Adrenal gland (tissue), 12 donors: ENCODE data around the gene BRD1. TPM values are rescaled to one million over a fixed set of nuclear protein-coding genes. Genes with fewer than 3 reads are reported as not detected.

Experiments
- DNase-seq, 7 donors: peaks; one replicate each; pipeline ENCODE4 v3.0.0-alpha.2; 2019 to 2020
- H3K27ac ChIP-seq, 5 donors: fragments of 200-600 bp; sonication (generic) in 4 of 5; 1 replicate in 3 of 5; 2 replicates in 2 of 5; pipeline versions ENCODE4 v1.5.1 to v1.8.0; 2016 to 2020; ENCODE audit warnings: mild to moderate bottlenecking in 1 of 5
- H3K27me3 ChIP-seq: fragments of 200-600 bp; 2 replicates; pipeline ENCODE4 v1.8.0; 2021
- H3K36me3 ChIP-seq, 2 donors: fragments of 200-600 bp; replicated peaks in 1 of 2; 1 replicate in 1 of 2; 2 replicates in 1 of 2; pipeline versions ENCODE4 v1.5.1 to v1.8.0; 2018 to 2022
- H3K4me1 ChIP-seq, 2 donors: fragments of 200-600 bp; replicated peaks in 1 of 2; 1 replicate in 1 of 2; 2 replicates in 1 of 2; pipeline versions ENCODE4 v1.5.1 to v1.8.0; 2018 to 2021
- H3K4me3 ChIP-seq, 4 donors: fragments of 200-600 bp; sonication (generic) in 3 of 4; one replicate each; pipeline ENCODE4 v1.5.1; 2016 to 2018
- H3K9me3 ChIP-seq, 3 donors: fragments of 200-600 bp; sonication (generic) in 1 of 3; replicated peaks in 1 of 3; 1 replicate in 2 of 3; 2 replicates in 1 of 3; pipeline versions ENCODE4 v1.5.1 to v1.8.0; 2016 to 2021
- POLR2A ChIP-seq, 2 donors: fragments of 450-650 bp; IDR thresholded peaks; one replicate each; pipeline ENCODE4 v1.6.1; 2017; ENCODE audit warnings: antibody characterized with exemption in 2 of 2, mild to moderate bottlenecking in 2 of 2, moderate library complexity in 1 of 2
- WGBS, 4 donors: extraction: QIAGEN DNeasy Blood & Tissue Kit in 2 of 4; methylation state at CpG; one replicate each; pipeline versions ENCODE4 v1.1.5 to v1.1.7; 2013 to 2017; 5-methylcytosine and 5-hydroxymethylcytosine counted together
- intact Hi-C, 2 donors: fragments of 100-400 bp; cut with DNase I; formaldehyde crosslinking; loops; one replicate each; pipeline versions ENCODE4 v1.14.1 to v1.15.0; 2022 to 2023
- polyA plus RNA-seq, 3 donors: library from polyadenylated mRNA; stranded (reverse); fragments of 200-250 nt in 2 of 3; fragments of 350-450 nt in 1 of 3; fragmentation: Illumina TruSeq in 1 of 3; extraction: RNeasy Lipid Tissue Mini Kit (QIAGEN cat#74804) in 1 of 3; gene quantifications; one replicate each; pipeline ENCODE4 v1.2.3, GENCODE V29; 2013 to 2014
- total RNA-seq, 9 donors: library from RNA; depleted of rRNA in 4 of 9; stranded (reverse); fragments of >200 nt in 4 of 9; fragments of 120-200 nt in 1 of 9; fragmentation: NEBNext Ultra II Directional in 1 of 9; extraction: Animal tissue kit (Norgen Biotek cat#: 25700) in 1 of 9; gene quantifications; one replicate each; pipeline versions ENCODE4 v1.1.0 to v1.2.4, GENCODE V29; 2013 to 2023
- TF ChIP-seq, protein P1 (sequence below), 6 experiments: fragments of 450-650 bp in 4 of 6; fragments of 200-600 bp in 2 of 6; sonication (generic) in 1 of 6; IDR thresholded peaks; 1 replicate in 5 of 6; 2 replicates in 1 of 6; pipeline versions ENCODE4 v1.5.1 to v1.8.0; 2016 to 2021; ENCODE audit warnings: antibody characterized with exemption in 6 of 6, mild to moderate bottlenecking in 2 of 6, moderate library complexity in 1 of 6
- donor health status: healthy with polysubstance abuse.
- donor health status: Bipolar disorder and iron deficiency.
- donor health status: DM: yes; HTN: yes; CAD: no.
- donor health status: DM: no; HTN: no; CAD: no.
- donor health status: DM: no; HTN: no; CAD: no.
- donor health status: DM: yes; HTN: yes; CAD: no.

BRD1 gene
- total and polyA plus RNA-seq, 12 donors = 9.4 to 62.4 (median 26.6) TPM

- no peak for DNase-seq
- TF ChIP-seq, protein P1, sequence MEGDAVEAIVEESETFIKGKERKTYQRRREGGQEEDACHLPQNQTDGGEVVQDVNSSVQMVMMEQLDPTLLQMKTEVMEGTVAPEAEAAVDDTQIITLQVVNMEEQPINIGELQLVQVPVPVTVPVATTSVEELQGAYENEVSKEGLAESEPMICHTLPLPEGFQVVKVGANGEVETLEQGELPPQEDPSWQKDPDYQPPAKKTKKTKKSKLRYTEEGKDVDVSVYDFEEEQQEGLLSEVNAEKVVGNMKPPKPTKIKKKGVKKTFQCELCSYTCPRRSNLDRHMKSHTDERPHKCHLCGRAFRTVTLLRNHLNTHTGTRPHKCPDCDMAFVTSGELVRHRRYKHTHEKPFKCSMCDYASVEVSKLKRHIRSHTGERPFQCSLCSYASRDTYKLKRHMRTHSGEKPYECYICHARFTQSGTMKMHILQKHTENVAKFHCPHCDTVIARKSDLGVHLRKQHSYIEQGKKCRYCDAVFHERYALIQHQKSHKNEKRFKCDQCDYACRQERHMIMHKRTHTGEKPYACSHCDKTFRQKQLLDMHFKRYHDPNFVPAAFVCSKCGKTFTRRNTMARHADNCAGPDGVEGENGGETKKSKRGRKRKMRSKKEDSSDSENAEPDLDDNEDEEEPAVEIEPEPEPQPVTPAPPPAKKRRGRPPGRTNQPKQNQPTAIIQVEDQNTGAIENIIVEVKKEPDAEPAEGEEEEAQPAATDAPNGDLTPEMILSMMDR (IDR thresholded peaks at IDR 0.05) = no peak
- no peak for TF ChIP-seq POLR2A (IDR thresholded peaks at IDR 0.05)
- H3K9me3 ChIP-seq = no peaks in the 10 kb centered on the region
- no peak overlapping the region for H3K4me3 ChIP-seq
- peaks cover 13 to 45% of the 10 kb centered on the region in 2 donors for H3K4me1 ChIP-seq
- H3K27me3 ChIP-seq = no peaks in the 10 kb centered on the region
- 73 to 86% (median 76%) methylated on average over 7 of the region's 7 CpGs for WGBS, 4 donors
- intact Hi-C loops = no loop called here
- no peak overlapping the region for H3K27ac ChIP-seq
- H3K36me3 ChIP-seq = peaks cover 0 to 76% of the 10 kb centered on the region in 2 donors
Measured at GRCh38 chr22:49820984-49821383, 6.7 kb downstream of the BRD1 start.

GRCh38 chr22:49817359-49817758 lies 10.3 kb downstream of the BRD1 start:
- H3K9me3 ChIP-seq = no peaks in the 10 kb centered on the region
- no peak overlapping the region for H3K27ac ChIP-seq
- H3K36me3 ChIP-seq = peaks cover 0 to 59% of the 10 kb centered on the region in 2 donors
- H3K4me3 ChIP-seq = no peak overlapping the region
- intact Hi-C loops = no loop called here
- H3K27me3 ChIP-seq = no peaks in the 10 kb centered on the region
- no peak for DNase-seq
- 82 to 98% (median 91%) methylated on average over 3 of the region's 3 CpGs for WGBS, 4 donors
- H3K4me1 ChIP-seq = peaks cover 13 to 35% of the 10 kb centered on the region in 2 donors
- no peak for TF ChIP-seq POLR2A (IDR thresholded peaks at IDR 0.05)

- no peaks in the 10 kb centered on the region for H3K9me3 ChIP-seq
- peaks cover 0 to 42% of the 10 kb centered on the region in 2 donors for H3K36me3 ChIP-seq
- TF ChIP-seq, protein P1 (IDR thresholded peaks at IDR 0.05) = no peak
- TF ChIP-seq POLR2A (IDR thresholded peaks at IDR 0.05) = no peak
- H3K4me3 ChIP-seq = no peak overlapping the region
- WGBS, 4 donors = 71 to 80% (median 75%) methylated on average over 11 to 15 of the region's 15 CpGs
- no peak for DNase-seq
- no peaks in the 10 kb centered on the region for H3K27me3 ChIP-seq
- no peak overlapping the region for H3K27ac ChIP-seq
- intact Hi-C loops = no loop called here
- H3K4me1 ChIP-seq = peaks cover 7 to 26% of the 10 kb centered on the region in 2 donors
Measured at GRCh38 chr22:49815641-49816091, 12.0 kb downstream of the BRD1 start.

GRCh38 chr22:49814856-49815255 lies 12.8 kb downstream of the BRD1 start:
- H3K4me1 ChIP-seq = peaks cover 7 to 34% of the 10 kb centered on the region in 2 donors
- no peaks in the 10 kb centered on the region for H3K27me3 ChIP-seq
- peaks cover 0 to 34% of the 10 kb centered on the region in 2 donors for H3K36me3 ChIP-seq
- H3K27ac ChIP-seq = no peak overlapping the region
- no peak for DNase-seq
- intact Hi-C loops = no loop called here
- TF ChIP-seq, protein P1 (IDR thresholded peaks at IDR 0.05) = no peak
- no peak for TF ChIP-seq POLR2A (IDR thresholded peaks at IDR 0.05)
- 79 to 88% (median 86%) methylated on average over 8 of the region's 8 CpGs for WGBS, 4 donors
- H3K9me3 ChIP-seq = no peaks in the 10 kb centered on the region
- no peak overlapping the region for H3K4me3 ChIP-seq

DNA sequence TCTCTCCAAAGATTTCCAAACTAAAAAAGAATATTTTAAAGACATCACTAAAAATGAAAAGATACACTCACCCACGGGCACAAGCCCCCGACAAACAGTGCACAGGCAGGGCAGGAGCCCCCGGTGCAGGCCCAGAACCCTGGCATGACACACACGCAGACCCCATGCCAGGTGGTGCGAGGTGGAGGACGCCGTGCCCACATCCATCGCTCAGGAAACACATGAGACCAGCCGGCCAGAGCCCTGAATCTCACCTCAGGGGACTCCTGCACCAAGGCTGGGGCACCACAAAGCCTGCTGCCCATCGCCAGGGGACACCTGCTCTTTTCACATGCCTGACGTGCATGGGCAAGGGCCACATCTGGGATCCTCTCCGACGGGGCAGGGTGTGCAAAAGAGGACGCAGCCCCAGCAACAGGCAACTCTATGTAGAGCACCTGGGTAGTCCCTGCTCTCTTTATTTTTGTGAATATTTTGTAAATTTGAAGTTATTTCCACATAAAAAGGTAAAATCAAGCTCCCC lies 13.4 kb downstream of the BRD1 start:
- WGBS, 4 donors = 91 to 94% (median 92%) methylated on average over 13 to 14 of the region's 14 CpGs
- no peaks in the 10 kb centered on the region for H3K27me3 ChIP-seq
- TF ChIP-seq, protein P1 (IDR thresholded peaks at IDR 0.05) = no peak
- TF ChIP-seq POLR2A (IDR thresholded peaks at IDR 0.05) = no peak
- H3K9me3 ChIP-seq = no peaks in the 10 kb centered on the region
- no peak for DNase-seq
- H3K27ac ChIP-seq = no peak overlapping the region
- intact Hi-C loops = no loop called here
- peaks cover 0 to 30% of the 10 kb centered on the region in 2 donors for H3K36me3 ChIP-seq
- no peak overlapping the region for H3K4me3 ChIP-seq
- H3K4me1 ChIP-seq = peaks cover 7 to 34% of the 10 kb centered on the region in 2 donors
